GM23248 (cell line): ENCODE results near the gene UNC13B. TPM values are rescaled to one million over a fixed set of nuclear protein-coding genes. Genes with fewer than 3 reads are reported as not detected.

ENCODE experiments used
- DNase-seq: peaks from one replicate; pipeline ENCODE4 v3.0.0-alpha.2; 2015
- H2AFZ ChIP-seq: fragments of 200-600 bp; sonication (generic); 2 replicates; pipeline ENCODE4 v1.6.1; 2016; ENCODE audit warnings: antibody characterized with exemption
- H3F3A ChIP-seq: fragments of 200-600 bp; sonication (generic); 2 replicates; pipeline ENCODE4 v1.6.1; 2016; ENCODE audit warnings: mild to moderate bottlenecking, antibody characterized with exemption, mixed run types; ENCODE audit not compliant: insufficient read depth
- H3K27ac ChIP-seq: fragments of 200-600 bp; sonication (generic); 2 replicates; pipeline ENCODE4 v1.5.1; 2016; ENCODE audit warnings: mild to moderate bottlenecking
- H3K27me3 ChIP-seq: fragments of 200-600 bp; sonication (generic); replicated peaks from 2 replicates; pipeline ENCODE4 v1.6.1; 2016; ENCODE audit warnings: mild to moderate bottlenecking; ENCODE audit not compliant: insufficient read depth
- H3K36me3 ChIP-seq: fragments of 200-600 bp; sonication (generic); 2 replicates; pipeline ENCODE4 v1.6.1; 2016; ENCODE audit warnings: low read depth, mild to moderate bottlenecking
- H3K4me1 ChIP-seq: fragments of 200-600 bp; sonication (generic); 2 replicates; pipeline ENCODE4 v1.6.1; 2016; ENCODE audit warnings: mild to moderate bottlenecking; ENCODE audit not compliant: insufficient read depth
- H3K4me2 ChIP-seq: fragments of 200-600 bp; sonication (generic); one replicate; pipeline ENCODE4 v1.6.1; 2016; ENCODE audit warnings: mild to moderate bottlenecking; ENCODE audit not compliant: unreplicated experiment
- H3K4me3 ChIP-seq: fragments of 200-600 bp; sonication (generic); 2 replicates; pipeline ENCODE4 v1.5.1; 2016; ENCODE audit warnings: mild to moderate bottlenecking
- H3K79me2 ChIP-seq: fragments of 200-600 bp; sonication (generic); 2 replicates; pipeline ENCODE4 v1.6.1; 2016; ENCODE audit warnings: mild to moderate bottlenecking; ENCODE audit not compliant: insufficient read depth
- H3K9ac ChIP-seq: fragments of 200-600 bp; sonication (generic); 2 replicates; pipeline ENCODE4 v1.6.1; 2016; ENCODE audit warnings: mild to moderate bottlenecking
- H3K9me2 ChIP-seq: fragments of 200-600 bp; sonication (generic); 2 replicates; pipeline ENCODE4 v1.6.1; 2016; ENCODE audit warnings: mixed run types, mild to moderate bottlenecking, moderate library complexity; ENCODE audit not compliant: insufficient read depth
- H3K9me3 ChIP-seq: fragments of 200-600 bp; sonication (generic); one replicate; pipeline ENCODE4 v1.6.1; 2017; ENCODE audit warnings: low read depth
- H4K20me1 ChIP-seq: fragments of 200-600 bp; sonication (generic); 2 replicates; pipeline ENCODE4 v1.6.0; 2016; ENCODE audit not compliant: insufficient read depth
- EZH2 ChIP-seq: fragments of 200-600 bp; sonication (generic); IDR thresholded peaks from 2 replicates; pipeline ENCODE4 v1.6.1; 2018; ENCODE audit warnings: antibody characterized with exemption, mild to moderate bottlenecking; ENCODE audit not compliant: insufficient read depth, poor library complexity, severe bottlenecking
- EZH2phosphoT487 ChIP-seq: fragments of 200-600 bp; sonication (generic); IDR thresholded peaks from 2 replicates; pipeline ENCODE4 v1.6.1; 2018; ENCODE audit warnings: antibody characterized with exemption, moderate library complexity, mild to moderate bottlenecking, low read depth; ENCODE audit not compliant: insufficient read depth
- WGBS, 2 experiments: methylation state at CpG; one replicate each; pipeline ENCODE4 v1.1.6; 2015 to 2017; ENCODE audit warnings: low lambda C conversion rate in 2 of 2, low coverage in 1 of 2; ENCODE audit errors: missing lambda C conversion rate in 2 of 2; 5-methylcytosine and 5-hydroxymethylcytosine counted together
- in situ Hi-C: fragments of 300-500 bp; cut with MboI; formaldehyde crosslinking; loops from 2 replicates; pipeline ENCODE4 v1.15.0; 2020
- polyA plus RNA-seq: library from polyadenylated mRNA; unstranded; fragments of >200 nt; fragmentation: Nextera tagmentation; extraction: Ambion mirVana; gene quantifications from 2 replicates; pipeline ENCODE4 v1.2.1, GENCODE V29; 2016
- total RNA-seq: library from RNA; depleted of rRNA; stranded (reverse); fragments of >200 nt; shearing (Covaris generic); gene quantifications from 2 replicates; pipeline ENCODE4 v1.2.3, GENCODE V29; 2014

UNC13B gene
- total and polyA plus RNA-seq, 2 experiments from 2014 or later = 5.5 to 15.3 TPM

- Histone ChIP-seq H3K9me2 (no peaks in the 10 kb centered on the region), H3K36me3 (no peaks in the 10 kb centered on the region), H3K79me2 (no peaks in the 10 kb centered on the region), H3K9ac (no peak overlapping the region), H3K27ac (no peak overlapping the region), H4K20me1 (no peaks in the 10 kb centered on the region), H3K4me2 (no peak overlapping the region), H3F3A (peaks cover 5% of the 10 kb centered on the region; the same call in 1 of the 2 replicates), H3K4me3 (no peak overlapping the region), H3K9me3 (no peaks in the 10 kb centered on the region), H3K4me1 (no peaks in the 10 kb centered on the region), H2AFZ (no peak overlapping the region), H3K27me3 (no peaks in the 10 kb centered on the region)
- WGBS, 2 experiments = 94 to 97% methylated on average over 2 of the region's 2 CpGs
- TF ChIP-seq EZH2phosphoT487 = no peak
- TF ChIP-seq EZH2 = no peak
- DNase-seq = no peak
- in situ Hi-C loops = no loop called here
These were observed 218.8 kb downstream of the UNC13B start for GRCh38 chr9:35380619-35381018.

DNA sequence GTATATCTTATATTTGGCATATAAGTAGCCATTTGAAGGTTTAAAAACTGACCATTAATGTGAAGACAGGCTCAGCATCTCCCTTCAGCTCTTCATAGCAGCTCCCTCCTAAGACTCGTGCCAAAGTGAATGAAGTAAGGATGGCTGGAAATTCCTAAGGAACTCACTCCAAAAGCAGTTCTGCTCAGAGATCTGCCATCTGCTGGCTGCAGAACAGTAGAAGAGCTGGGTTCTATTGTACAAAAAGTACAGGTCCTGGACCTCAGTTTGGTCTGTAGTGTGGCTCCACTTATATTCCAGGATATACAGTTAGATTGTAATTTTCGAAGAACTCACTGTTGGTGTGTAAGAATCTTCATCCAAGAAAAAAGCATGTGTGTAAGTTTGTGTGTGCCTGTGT lies 223.2 kb downstream of the UNC13B start:
- TF ChIP-seq EZH2phosphoT487 = no peak
- TF ChIP-seq EZH2 = no peak
- peaks cover 5% of the 10 kb centered on the region; the same call in 1 of the 2 replicates for H3F3A ChIP-seq
- no peaks in the 10 kb centered on the region for H3K4me1 ChIP-seq

GRCh38 chr9:35395076-35395705 lies 233.4 kb downstream of the UNC13B start:
- TF ChIP-seq EZH2phosphoT487 (no peak), EZH2 (no peak)
- H3F3A ChIP-seq = no peaks in the 10 kb centered on the region
- no peaks in the 10 kb centered on the region for H3K79me2 ChIP-seq
- H3K4me2 ChIP-seq = no peak overlapping the region
- H3K9ac ChIP-seq = no peak overlapping the region
- H3K9me3 ChIP-seq = no peaks in the 10 kb centered on the region
- H3K4me3 ChIP-seq = no peak overlapping the region
- in situ Hi-C loops = no loop called here
- 81 to 91% methylated on average over 4 of the region's 4 CpGs for WGBS, 2 experiments
- no peaks in the 10 kb centered on the region for H3K27me3 ChIP-seq
- DNase-seq = no peak
- no peaks in the 10 kb centered on the region for H3K9me2 ChIP-seq
- H3K36me3 ChIP-seq = no peaks in the 10 kb centered on the region
- no peak overlapping the region for H2AFZ ChIP-seq
- H4K20me1 ChIP-seq = no peaks in the 10 kb centered on the region
- no peak overlapping the region for H3K27ac ChIP-seq
- no peaks in the 10 kb centered on the region for H3K4me1 ChIP-seq

More for the DNA sequence above, 223.2 kb downstream of the UNC13B start:
- Histone ChIP-seq H3K9me3 (no peaks in the 10 kb centered on the region), H3K36me3 (no peaks in the 10 kb centered on the region), H3K79me2 (no peaks in the 10 kb centered on the region), H2AFZ (no peak overlapping the region), H3K27ac (no peak overlapping the region), H3K27me3 (no peaks in the 10 kb centered on the region), H3K9ac (no peak overlapping the region), H3K9me2 (no peaks in the 10 kb centered on the region), H3K4me2 (no peak overlapping the region), H3K4me3 (no peak overlapping the region), H4K20me1 (no peaks in the 10 kb centered on the region)
- in situ Hi-C loops = no loop called here
- 46 to 61% methylated on average over 2 of the region's 2 CpGs for WGBS, 2 experiments
- DNase-seq = peak; percentile 82

GRCh38 chr9:35395706-35396101 lies 233.9 kb downstream of the UNC13B start:
- H3K27me3 ChIP-seq = no peaks in the 10 kb centered on the region
- H3K4me2 ChIP-seq = no peak overlapping the region
- no peaks in the 10 kb centered on the region for H3K79me2 ChIP-seq
- in situ Hi-C loops = no loop called here
- no peaks in the 10 kb centered on the region for H4K20me1 ChIP-seq
- H3K9ac ChIP-seq = no peak overlapping the region
- no peaks in the 10 kb centered on the region for H3K9me2 ChIP-seq
- no peak overlapping the region for H3K27ac ChIP-seq
- no peak for TF ChIP-seq EZH2phosphoT487
- H3K4me3 ChIP-seq = no peak overlapping the region
- WGBS, 2 experiments = 48 to 86% methylated on average over 1 of the region's 1 CpG
- no peaks in the 10 kb centered on the region for H3K4me1 ChIP-seq
- no peak for DNase-seq
- H2AFZ ChIP-seq = no peak overlapping the region
- no peaks in the 10 kb centered on the region for H3K36me3 ChIP-seq
- H3F3A ChIP-seq = no peaks in the 10 kb centered on the region
- H3K9me3 ChIP-seq = no peaks in the 10 kb centered on the region
